NCI-H146 (cell line): ENCODE data around the gene FN3KRP.

Experiments
- DNase-seq: peaks from one replicate; lab custom pipeline; 2025; lab: John Stamatoyannopoulos, UW

FN3KRP gene

DNA sequence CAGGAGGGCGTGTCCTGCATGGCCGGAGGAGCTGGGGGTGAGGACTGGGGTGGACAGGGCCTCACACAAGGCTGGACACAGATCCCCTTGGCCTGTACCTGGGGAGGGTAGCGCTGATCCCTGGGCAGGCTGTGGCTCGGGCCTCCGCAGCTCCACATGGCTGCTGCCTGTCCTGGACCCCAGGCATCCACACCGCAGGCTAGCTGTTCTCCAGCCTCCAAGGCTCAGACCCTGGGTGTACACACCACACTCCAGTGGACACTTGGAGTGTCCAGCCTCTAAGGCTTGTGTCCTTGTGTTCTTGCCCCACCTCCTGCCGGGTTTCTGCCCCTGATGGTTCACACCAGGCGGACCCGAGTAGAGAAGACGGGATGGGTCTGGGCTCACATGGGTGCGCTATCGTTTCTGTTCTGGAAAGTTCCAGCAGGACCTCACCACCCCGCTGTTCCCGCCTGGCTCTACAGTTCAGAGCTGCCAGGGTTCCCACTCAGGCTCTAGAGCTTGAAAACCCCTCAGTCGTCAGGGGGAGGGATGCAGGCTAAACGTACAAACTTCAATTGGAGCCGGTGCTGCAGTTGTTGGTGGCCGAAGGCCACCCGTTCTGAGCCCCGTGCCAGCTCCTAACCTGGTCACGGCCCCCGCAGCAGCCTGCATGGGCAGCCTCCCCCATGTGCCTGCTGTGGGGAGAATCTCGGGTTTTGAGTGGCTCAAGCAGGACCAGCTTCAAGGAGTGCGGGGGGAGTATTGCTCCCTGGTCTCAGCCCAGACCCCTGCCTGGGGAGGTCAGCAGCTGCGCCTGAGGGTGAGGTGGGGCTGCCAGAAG, 6.6 kb upstream of the FN3KRP start:
- no peak for DNase-seq

- no peak for DNase-seq
These were observed 5.8 kb upstream of the FN3KRP start for GRCh38 chr17:82710499-82711232.

- no peak for DNase-seq
These were observed 3.3 kb upstream of the FN3KRP start for GRCh38 chr17:82713071-82713723.

GRCh38 chr17:82718986-82719685, 2.6 kb downstream of the FN3KRP start:
- DNase-seq, result peak; percentile 55

DNA sequence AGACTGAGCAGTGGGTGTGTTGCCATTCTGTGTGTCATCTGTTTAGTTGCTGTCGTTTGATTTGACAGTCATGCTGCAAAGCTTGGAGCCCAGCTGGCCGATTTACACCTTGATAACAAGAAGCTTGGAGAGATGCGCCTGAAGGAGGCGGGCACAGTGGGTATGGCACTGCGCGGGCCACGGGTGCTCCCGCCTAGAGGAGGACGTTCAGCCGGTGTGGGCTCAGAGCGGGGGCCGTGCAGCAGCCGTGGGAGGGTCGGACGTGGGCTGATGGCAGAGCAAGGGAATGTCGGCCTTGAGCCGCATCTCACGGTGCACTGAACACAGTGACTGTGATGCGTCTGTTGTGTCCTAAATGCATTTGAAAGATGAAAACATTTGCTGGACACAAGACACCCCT, 3.7 kb downstream of the FN3KRP start:
- no peak for DNase-seq

DNA sequence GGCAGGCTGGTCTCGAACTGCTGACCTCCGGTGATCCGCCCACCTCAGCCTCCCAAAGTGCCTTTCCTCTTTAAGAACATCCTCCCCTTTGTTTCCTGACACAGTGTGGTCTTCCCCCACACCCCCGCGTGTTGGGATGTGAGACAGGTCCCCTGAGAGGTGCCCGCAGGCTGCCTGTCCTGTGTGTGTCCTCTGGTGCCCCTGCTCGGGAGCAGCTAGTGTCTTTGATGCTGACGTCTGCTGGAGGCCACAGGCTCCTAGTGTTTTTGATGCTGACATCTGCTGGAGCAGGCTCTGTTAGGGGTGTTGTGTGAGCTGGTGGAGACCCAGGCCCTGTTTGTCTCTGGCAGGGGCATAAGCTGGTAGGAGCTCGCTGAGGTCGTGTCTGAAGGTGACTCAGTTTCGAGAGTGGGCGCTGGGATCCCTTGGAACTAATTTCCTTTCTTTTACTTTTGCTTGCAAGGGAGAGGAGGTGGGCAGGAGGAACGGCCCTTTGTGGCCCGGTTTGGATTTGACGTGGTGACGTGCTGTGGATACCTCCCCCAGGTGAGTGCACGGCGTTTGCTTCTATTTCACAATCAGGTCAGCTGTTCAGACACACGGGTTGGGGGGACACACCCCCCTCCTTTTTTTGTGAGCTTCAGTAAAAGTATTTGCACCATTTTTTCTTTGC, 6.0 kb downstream of the FN3KRP start:
- no peak for DNase-seq

- no peak for DNase-seq
These were observed 6.8 kb downstream of the FN3KRP start for GRCh38 chr17:82723169-82723807.

DNA sequence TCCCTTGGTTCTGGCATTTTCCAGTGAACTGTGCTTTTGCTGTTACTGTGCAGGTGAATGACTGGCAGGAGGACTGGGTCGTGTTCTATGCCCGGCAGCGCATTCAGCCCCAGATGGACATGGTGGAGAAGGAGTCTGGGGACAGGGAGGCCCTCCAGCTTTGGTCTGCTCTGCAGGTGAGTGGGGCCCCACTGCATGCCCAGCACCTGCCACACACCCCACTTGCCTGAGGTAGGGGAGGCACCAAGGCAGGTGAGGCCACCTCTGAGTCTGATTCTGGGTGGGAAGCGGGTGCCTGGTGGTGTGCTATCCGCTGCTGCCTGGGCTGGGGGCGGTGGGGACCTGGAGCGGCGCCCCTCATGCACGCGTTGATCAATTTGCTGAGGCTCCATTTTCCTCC, 9.9 kb downstream of the FN3KRP start:
- DNase-seq, result no peak

GRCh38 chr17:82729479-82730260, 13.2 kb downstream of the FN3KRP start:
- DNase-seq, result no peak

GRCh38 chr17:82732118-82732743, 15.7 kb downstream of the FN3KRP start:
- no peak for DNase-seq

GRCh38 chr17:82734987-82735866, 18.7 kb downstream of the FN3KRP start, which contains the start of gene FN3K:
Gene FN3K (plus strand): TSS chr17:82735615. CDS start chr17:82735637, 22 bp downstream.
- peak; percentile 85 for DNase-seq

GRCh38 chr17:82736511-82737185, 20.1 kb downstream of the FN3KRP start:
- DNase-seq, result no peak

DNA sequence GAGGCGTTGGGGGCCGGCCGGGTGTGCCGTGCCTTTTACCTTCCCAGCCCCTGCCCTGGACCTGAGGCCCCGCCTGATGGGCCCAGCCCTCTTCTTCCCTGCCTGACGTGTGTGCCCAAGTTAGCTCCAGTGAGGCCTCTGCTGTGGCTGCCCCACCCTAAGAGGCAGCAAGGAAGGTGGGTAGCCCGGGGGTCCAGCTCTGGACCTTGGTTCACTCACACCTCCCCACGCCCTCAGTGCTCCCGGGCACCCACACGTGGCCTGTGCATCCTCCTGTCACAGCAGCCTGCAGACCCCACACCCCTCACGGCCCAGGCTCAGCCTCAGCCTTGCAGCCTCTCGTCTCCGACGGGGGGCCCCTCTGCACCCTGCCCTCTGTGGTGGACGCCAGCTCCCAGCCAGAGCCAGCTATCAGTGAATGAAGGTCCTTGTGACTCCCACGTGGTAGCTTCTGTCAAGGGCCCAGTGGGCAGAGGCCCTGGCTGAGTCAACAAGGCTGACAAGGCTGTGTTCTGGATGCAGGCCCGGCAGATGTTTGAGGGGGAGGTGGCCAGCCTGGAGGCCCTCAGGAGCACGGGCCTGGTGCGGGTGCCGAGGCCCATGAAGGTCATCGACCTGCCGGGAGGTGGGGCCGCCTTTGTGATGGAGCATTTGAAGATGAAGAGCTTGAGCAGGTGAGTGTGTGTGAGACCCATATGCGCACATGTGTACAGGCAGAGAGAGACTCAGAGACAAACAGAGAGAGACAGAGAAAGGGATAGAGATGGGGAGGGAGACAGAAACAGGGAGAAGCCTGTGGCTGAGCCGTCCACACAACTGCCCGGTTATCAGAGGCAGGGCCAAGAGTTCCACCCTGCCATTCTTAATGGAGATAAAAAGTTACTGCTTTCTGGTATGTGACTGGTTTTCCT, 21.7 kb downstream of the FN3KRP start:
- DNase-seq, result no peak

DNA sequence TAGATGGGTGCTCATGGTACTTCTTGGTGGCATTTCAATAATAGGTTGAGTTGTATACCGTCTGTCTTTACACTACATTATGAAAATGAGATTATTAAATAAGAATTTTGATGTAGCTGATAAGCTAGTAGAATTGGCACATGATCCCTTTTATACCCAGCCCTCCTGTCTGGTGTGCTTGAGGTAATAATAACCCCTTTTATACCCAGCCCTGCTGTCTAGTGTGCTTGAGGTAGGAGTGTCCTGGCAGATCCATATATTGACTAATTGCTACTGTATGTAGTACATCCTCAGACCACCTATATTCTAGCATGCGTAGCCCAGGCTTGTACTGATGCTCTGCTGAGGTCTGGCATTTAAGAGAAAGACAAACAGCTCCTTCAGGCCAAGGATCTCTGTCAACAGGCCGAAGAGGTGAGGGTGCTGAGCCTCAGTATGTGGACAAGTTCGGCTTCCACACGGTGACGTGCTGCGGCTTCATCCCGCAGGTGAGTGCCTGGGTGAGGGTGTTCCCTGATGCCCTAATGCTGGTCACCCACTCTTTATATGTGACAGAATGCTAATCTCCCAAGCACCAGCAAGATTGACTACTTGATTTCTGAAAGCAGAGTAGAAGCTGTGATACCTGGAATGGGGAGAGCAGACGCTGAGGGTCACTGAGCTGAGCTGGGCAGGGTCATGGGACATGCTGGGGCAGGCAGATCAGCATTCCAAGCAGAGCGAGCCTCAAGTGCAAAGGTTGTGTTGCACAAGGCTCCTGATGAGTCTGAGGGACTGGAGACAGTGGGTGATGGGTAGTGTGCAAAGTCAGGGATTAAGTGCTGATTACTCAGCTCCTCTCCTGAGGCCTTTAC, 24.6 kb downstream of the FN3KRP start:
- DNase-seq, result no peak

DNA sequence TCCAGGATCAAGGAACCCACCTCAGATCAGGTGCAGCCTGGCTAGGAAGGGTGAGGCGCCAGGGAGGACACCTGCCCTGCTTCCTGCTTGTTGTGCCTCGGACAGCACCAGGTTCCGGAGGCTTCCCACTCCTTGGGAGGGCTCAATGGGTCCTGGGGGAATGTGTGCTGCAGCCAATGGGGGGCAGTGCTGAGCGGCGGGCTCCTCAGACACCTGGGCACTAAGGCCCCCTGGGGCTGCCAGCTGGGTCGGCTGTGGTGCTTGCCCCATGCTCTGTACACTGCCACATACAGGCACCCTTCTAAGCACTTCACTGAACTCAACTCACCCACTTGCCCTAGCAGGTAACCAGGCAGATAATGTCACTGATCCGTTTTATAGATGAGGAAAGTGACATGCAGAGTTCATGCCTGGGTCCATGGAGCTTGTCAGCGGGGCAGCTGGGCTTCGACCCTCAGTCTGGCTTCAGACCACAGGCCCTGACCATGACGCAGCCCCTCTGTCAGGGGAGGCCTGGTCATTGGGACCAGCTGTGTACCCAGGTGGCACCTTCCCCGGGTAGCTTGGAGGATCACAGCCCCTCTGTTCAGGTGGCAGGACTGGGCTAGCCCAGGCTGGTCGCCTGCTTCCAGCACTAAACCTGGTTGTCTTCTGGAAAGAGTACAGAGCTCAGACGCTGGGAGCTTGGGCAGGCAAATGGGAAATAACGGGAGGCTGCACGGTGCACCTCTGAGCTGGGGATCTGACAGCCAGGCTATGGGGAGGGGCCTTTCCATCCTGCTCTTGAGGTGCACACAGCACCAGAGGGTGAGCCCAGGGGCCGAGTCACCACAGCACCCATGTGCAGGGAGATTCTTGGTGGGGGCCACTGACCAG, 27.1 kb downstream of the FN3KRP start:
- no peak for DNase-seq
